HG02623 (cell line): Measurements from ENCODE around the gene PTGES3L.

Experiments
- ATAC-seq: cut with Tn5 transposase; IDR thresholded peaks from one replicate; pipeline ENCODE4 v1.9.1; 2021; ENCODE audit warnings: moderate library complexity; ENCODE audit not compliant: unreplicated experiment

The PTGES3L gene

DNA sequence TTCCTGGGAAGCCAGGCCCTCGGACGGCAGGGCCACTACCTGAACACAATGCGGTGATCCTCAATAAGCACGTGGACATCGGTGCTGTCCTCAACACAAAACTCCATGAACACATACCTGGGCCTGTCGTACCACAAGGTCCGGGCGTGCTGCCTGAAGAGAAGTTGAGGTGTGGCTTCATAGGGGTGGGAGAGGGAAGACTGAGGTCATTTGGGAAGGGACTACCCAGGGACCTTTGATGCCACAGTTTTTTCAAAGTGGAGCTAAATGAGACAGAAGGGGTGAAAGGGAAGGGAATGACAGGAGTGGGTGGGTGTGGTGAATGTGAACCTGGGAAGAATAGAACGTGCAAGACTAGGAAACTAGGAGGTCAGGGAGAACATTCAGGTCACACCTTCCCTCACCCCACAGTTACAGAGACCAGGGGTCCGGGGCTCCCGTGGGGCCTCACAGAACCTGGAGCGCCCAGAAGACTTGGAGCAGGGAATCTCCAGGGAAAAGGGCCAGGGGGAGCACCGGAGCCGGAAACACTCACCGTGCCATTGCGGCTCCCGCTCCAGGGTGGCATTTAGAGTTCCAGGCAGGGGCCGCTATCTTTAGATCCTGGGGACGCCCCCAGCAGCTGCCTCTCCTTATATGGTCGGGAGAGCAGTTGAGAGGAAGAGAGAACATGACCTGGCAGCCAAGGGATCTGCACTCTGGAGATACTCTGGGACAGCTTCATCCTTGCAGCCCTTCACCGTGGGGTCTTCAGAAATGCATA, at the start of gene PTGES3L:
TSS of gene PTGES3L (minus strand) at position 570 of the 763 bp plus-strand sequence. CDS start at position 543, 27 bp downstream.
- no peak for ATAC-seq

GRCh38 chr17:43028221-43028861, 48.5 kb upstream of the PTGES3L start:
- ATAC-seq = no peak

GRCh38 chr17:43027091-43028032, 47.5 kb upstream of the PTGES3L start:
- no peak for ATAC-seq

GRCh38 chr17:43026595-43026994, 46.7 kb upstream of the PTGES3L start:
- ATAC-seq = no peak

- no peak for ATAC-seq
Observed at GRCh38 chr17:43025766-43026537, 46.1 kb upstream of the PTGES3L start.

- no peak for ATAC-seq
Observed at GRCh38 chr17:43025290-43025657, 45.4 kb upstream of the PTGES3L start.

DNA sequence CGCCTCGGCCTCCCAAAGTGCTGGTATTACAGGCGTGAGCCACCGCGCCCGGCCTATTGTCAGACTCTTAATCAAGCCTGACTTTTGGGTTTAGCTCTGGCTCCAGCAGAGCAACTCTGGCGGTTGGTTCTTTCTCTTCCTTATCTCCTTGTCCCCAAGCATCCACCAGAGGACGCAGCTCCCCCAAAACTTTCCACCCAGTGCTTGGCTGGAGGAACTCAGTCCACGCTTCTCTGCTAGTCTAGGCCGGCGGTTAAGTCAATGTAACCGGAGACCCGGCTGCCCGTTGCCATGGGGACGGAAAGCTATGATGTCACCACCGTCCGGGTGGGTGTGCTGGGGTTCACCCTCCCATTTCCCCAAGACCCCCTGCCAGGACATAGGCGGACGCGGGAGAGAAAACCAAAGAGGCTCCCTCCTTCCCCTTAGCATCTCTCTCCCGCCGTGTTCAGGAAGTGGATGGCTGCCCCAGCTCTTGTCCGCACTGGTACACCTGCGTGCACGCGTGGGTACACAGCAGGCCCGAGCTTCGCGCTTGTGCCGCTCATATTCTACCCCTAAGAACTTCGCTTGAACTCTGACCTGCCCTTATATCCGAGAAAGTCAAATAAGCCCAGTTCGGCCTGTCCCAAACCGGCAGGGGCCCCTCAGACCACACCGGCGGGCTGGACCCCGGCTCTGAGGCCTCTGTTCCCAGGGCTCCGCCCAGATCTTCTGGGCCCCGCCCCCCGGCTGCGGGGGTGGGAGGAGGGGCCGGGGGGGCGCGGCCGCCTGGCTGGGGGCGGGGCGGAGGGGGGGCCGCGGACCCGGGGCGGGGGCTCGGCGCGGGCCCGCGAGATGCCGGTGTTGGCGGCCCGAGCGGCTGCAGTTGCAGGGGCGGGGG, 44.8 kb upstream of the PTGES3L start, which contains the start of gene RND2:
TSS of gene RND2 (plus strand) at position 825 of the 883 bp plus-strand sequence. CDS start 117 bp downstream, outside the sequence.
- ATAC-seq = no peak

GRCh38 chr17:43021741-43022512, 42.0 kb upstream of the PTGES3L start, which contains the start of gene VAT1:
VAT1 (minus strand) TSS chr17:43022385; CDS start chr17:43022322, 63 bp downstream.
- no peak for ATAC-seq

DNA sequence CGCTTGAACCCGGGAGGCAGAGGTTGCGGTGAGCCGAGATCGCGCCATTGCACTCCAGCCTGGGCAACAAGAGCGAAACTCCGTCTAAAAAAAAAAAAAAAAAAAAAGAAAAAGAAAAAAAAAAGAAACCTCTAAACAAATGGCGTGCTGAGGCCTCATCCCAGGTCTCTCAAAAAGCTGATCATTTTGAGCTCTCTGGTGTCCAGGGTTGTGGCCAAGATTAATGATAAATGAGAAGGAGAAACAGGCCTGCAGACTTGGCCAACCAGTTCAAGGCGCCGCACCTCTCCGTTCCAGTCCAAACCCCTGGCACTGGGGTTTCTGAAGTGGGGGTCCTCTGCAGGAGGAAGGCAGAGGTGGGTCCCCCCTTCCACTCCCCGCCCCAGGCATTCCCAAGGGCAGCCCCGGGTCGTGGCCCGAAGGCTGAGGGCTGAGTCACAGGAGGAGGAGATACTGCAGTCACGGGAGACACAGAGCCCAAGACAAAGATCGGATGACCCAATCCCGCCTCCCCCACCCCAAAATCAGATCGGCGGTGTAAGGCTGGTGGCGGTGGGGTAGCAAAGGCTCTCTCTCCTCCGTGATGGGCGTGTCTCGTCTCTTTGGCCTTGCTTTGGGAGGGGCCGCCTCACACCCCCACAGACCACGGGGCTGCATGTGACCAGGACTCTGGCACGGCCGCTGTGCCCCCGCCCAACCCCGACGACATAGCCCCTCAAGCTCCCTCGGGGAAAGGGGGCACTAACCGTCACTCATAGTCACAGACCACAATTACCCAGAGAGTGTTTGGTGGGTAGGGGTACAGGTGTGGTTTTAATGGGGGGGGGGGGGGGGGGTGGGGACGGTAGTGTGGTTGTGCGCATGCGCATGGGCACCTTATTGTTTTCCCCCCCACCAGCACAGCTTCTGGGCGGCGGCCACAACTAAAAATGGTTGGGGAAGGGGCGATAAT, 41.2 kb upstream of the PTGES3L start:
- ATAC-seq = no peak

- no peak for ATAC-seq
Observed at GRCh38 chr17:43020030-43020621, 40.2 kb upstream of the PTGES3L start.

GRCh38 chr17:43019418-43019817, 39.5 kb upstream of the PTGES3L start:
- no peak for ATAC-seq

DNA sequence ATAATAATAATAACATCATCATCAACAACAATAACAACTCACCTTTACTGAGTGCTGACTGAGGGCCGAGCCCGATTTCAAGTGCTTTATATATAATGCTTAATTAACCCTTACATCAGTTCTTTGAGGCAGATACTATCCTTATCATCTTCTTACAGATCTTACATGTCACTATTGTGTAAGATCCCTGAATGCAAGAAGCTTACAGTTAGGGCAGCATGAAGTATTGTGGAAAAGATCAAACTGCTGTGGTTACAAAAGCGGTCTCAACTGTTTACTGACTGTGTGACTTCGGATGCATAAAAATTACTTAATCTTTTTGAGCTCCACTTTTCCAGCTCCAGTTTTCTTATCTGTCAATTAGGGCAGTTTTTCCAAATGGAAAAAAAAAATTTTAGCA, 39.1 kb upstream of the PTGES3L start:
- ATAC-seq = no peak

DNA sequence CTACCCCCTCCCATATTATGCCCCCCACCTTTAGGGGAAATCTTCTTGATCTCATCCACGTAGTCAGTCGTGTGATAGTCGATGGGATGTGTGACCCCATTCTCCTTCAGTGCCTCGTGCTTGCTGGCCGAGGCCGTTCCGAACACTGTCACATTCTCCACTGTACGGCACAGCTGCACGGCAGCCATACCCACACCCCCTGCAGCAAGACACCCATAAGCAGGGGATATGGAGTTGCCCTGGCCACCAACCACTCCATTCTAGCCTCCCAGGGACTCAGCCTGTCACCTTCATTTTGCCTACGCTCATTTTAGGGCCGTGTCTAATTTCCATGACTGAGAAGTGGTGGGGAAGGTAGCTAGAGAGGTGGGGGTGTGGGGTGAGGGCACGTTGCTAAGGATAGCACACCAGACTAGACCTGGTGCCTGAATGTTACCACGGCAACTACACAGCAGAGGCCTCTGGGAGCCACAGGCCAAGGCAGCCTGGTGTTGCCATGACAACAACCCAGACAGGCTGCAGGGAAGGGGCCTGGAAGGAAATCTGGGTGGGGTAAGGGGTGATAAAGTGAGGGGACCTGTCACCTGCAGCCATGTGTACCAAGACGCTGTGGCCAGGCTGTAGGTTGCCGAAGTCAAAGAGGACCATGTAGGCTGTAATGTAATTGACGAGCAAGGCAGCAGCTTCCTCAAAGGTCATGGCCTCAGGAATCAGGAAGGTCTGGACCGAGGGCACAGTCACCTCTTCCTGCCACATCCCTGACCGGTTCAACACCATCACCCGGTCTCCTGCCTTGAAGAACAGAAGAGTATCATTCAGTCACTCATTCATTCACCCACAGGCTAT, 38.4 kb upstream of the PTGES3L start:
- ATAC-seq = no peak

DNA sequence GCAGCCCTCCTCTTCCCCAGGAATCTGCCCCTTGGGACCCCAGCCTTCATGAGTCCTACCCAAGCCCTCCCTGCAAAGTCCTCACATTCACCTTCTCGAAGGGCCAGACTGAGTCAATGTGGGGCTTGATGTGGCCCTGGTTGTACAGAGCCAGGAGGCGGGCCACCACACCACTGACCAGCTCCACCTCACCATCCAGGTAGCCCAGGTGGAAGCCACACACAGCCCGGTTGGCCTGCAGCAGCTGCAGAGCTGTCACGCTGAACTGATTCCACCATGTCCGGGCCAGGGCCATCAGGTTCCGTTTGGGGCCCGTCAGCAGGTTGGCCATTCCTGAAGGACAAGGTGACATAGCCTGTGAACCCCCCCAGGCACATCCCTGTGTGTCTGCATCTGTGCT, 36.3 kb upstream of the PTGES3L start:
- no peak for ATAC-seq

GRCh38 chr17:43015579-43015978, 35.7 kb upstream of the PTGES3L start:
- no peak for ATAC-seq
